Measurements from ENCODE around the gene AURKA.

AURKA gene

DNA sequence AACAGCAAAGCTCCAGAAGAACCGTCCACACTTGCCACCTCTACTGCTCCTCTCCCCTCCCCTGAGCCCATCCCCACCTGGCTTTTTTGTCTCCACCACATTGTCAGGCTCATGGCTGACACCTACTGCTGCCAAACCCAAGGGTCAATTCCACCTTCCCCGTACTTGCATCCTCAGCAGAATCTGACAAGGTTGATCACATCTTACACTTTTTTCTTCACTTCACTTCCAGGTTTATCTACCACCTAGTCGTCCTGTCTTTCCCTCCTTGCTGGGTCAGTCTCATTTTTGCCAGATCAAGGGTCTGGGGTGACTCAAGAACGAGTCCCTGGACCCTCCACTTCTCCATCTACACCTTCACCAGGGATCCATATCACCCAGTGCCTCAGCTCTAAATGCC lies 3.1 kb downstream of the AURKA start:
- Histone ChIP-seq H3K4me1 (peaks cover 0 to 15% (median 14%) of the 10 kb centered on the region in 4 donors), H3K4me3 (no peak overlapping the region), H3K36me3 (no peaks in the 10 kb centered on the region), H3K9me3 (no peaks in the 10 kb centered on the region), H3K27me3 (no peaks in the 10 kb centered on the region), H3K27ac (no peak overlapping the region)
- TF ChIP-seq, protein P1, sequence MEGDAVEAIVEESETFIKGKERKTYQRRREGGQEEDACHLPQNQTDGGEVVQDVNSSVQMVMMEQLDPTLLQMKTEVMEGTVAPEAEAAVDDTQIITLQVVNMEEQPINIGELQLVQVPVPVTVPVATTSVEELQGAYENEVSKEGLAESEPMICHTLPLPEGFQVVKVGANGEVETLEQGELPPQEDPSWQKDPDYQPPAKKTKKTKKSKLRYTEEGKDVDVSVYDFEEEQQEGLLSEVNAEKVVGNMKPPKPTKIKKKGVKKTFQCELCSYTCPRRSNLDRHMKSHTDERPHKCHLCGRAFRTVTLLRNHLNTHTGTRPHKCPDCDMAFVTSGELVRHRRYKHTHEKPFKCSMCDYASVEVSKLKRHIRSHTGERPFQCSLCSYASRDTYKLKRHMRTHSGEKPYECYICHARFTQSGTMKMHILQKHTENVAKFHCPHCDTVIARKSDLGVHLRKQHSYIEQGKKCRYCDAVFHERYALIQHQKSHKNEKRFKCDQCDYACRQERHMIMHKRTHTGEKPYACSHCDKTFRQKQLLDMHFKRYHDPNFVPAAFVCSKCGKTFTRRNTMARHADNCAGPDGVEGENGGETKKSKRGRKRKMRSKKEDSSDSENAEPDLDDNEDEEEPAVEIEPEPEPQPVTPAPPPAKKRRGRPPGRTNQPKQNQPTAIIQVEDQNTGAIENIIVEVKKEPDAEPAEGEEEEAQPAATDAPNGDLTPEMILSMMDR (IDR thresholded peaks at IDR 0.05): no peak
- no peak for DNase-seq
- intact Hi-C loops (cut with DNase I; ENCODE audit: low total_unique reads): no loop called here

GRCh38 chr20:56386219-56386618 lies 5.8 kb downstream of the AURKA start:
- no peaks in the 10 kb centered on the region for H3K36me3 ChIP-seq
- H3K27ac ChIP-seq: no peak overlapping the region
- TF ChIP-seq, protein P1 (IDR thresholded peaks at IDR 0.05): no peak
- H3K4me3 ChIP-seq: no peak overlapping the region
- H3K9me3 ChIP-seq: no peaks in the 10 kb centered on the region
- peaks cover 0 to 4% (median 3%) of the 10 kb centered on the region in 4 donors for H3K4me1 ChIP-seq
- no peaks in the 10 kb centered on the region for H3K27me3 ChIP-seq
- intact Hi-C loops (cut with DNase I; ENCODE audit: low total_unique reads): no loop called here
- no peak for DNase-seq

- Histone ChIP-seq H3K36me3 (no peaks in the 10 kb centered on the region), H3K27me3 (no peaks in the 10 kb centered on the region), H3K4me3 (no peak overlapping the region), H3K27ac (no peak overlapping the region), H3K9me3 (no peaks in the 10 kb centered on the region), H3K4me1 (no peaks in the 10 kb centered on the region)
- DNase-seq: no peak
- TF ChIP-seq, protein P1 (IDR thresholded peaks at IDR 0.05): no peak
- intact Hi-C loops (cut with DNase I; ENCODE audit: low total_unique reads): no loop called here
These were observed 6.9 kb downstream of the AURKA start for GRCh38 chr20:56385130-56385529.

- TF ChIP-seq, protein P1 (IDR thresholded peaks at IDR 0.05): no peak
- no peaks in the 10 kb centered on the region for H3K4me1 ChIP-seq
- intact Hi-C loops (cut with DNase I; ENCODE audit: low total_unique reads): no loop called here
- H3K27ac ChIP-seq: no peak overlapping the region
- H3K27me3 ChIP-seq: no peaks in the 10 kb centered on the region
- DNase-seq: no peak
- H3K4me3 ChIP-seq: no peak overlapping the region
- H3K9me3 ChIP-seq: no peaks in the 10 kb centered on the region
- H3K36me3 ChIP-seq: no peaks in the 10 kb centered on the region
These were observed 8.7 kb downstream of the AURKA start for GRCh38 chr20:56383334-56383733.

- H3K4me1 ChIP-seq: no peaks in the 10 kb centered on the region
- intact Hi-C loops (cut with DNase I; ENCODE audit: low total_unique reads): no loop called here
- H3K27me3 ChIP-seq: no peaks in the 10 kb centered on the region
- no peak for DNase-seq
- no peak overlapping the region for H3K27ac ChIP-seq
- TF ChIP-seq, protein P1 (IDR thresholded peaks at IDR 0.05): no peak
- H3K36me3 ChIP-seq: no peaks in the 10 kb centered on the region
- H3K9me3 ChIP-seq: no peaks in the 10 kb centered on the region
- H3K4me3 ChIP-seq: no peak overlapping the region
These were observed 9.3 kb downstream of the AURKA start for GRCh38 chr20:56382696-56383095.

GRCh38 chr20:56381501-56381900 lies 10.5 kb downstream of the AURKA start:
- Histone ChIP-seq H3K4me3 (no peak overlapping the region), H3K27me3 (no peaks in the 10 kb centered on the region), H3K27ac (no peak overlapping the region), H3K4me1 (no peaks in the 10 kb centered on the region), H3K36me3 (no peaks in the 10 kb centered on the region), H3K9me3 (no peaks in the 10 kb centered on the region)
- intact Hi-C loops (cut with DNase I; ENCODE audit: low total_unique reads): no loop called here
- TF ChIP-seq, protein P1 (IDR thresholded peaks at IDR 0.05): no peak
- DNase-seq: no peak
